CD14-positive monocyte (primary cell): Measurements from ENCODE around the gene B3GNT7. TPM values are rescaled to one million over a fixed set of nuclear protein-coding genes. Genes with fewer than 3 reads are reported as not detected.

ENCODE experiments used
- DNase-seq, 3 donors: peaks; one replicate each; pipeline ENCODE4 v3.0.0-alpha.2; 2011 to 2022
- H2AFZ ChIP-seq: 2 replicates; pipeline ENCODE4 v1.6.0; 2012; ENCODE audit warnings: mild to moderate bottlenecking, low read depth, low read length, inconsistent platforms; ENCODE audit not compliant: insufficient read depth, poor library complexity, severe bottlenecking
- H3K27ac ChIP-seq, 2 donors: 1 replicate in 1 of 2; 2 replicates in 1 of 2; pipeline ENCODE4 v1.5.1; 2012 to 2013; ENCODE audit warnings: low read length in 2 of 2, control low read depth in 1 of 2, inconsistent platforms in 1 of 2, low read depth in 1 of 2, mild to moderate bottlenecking in 1 of 2
- H3K27me3 ChIP-seq, 2 donors: one replicate each; pipeline versions ENCODE4 v1.6.0 to v1.6.1; 2011 to 2013; ENCODE audit warnings: low read length in 2 of 2; ENCODE audit not compliant: control insufficient read depth in 2 of 2, insufficient read depth in 2 of 2
- H3K36me3 ChIP-seq, 2 donors: replicated peaks in 1 of 2; 1 replicate in 1 of 2; 2 replicates in 1 of 2; pipeline versions ENCODE4 v1.5.1 to v1.6.1; 2012 to 2013; ENCODE audit warnings: low read length in 2 of 2, control low read depth in 1 of 2, inconsistent platforms in 1 of 2, mild to moderate bottlenecking in 1 of 2; ENCODE audit not compliant: insufficient read depth in 2 of 2, control insufficient read depth in 1 of 2
- H3K4me1 ChIP-seq, 2 donors: 1 replicate in 1 of 2; 2 replicates in 1 of 2; pipeline versions ENCODE4 v1.5.1 to v1.6.1; 2012 to 2013; ENCODE audit warnings: low read length in 2 of 2, control low read depth in 1 of 2, inconsistent platforms in 1 of 2, mild to moderate bottlenecking in 1 of 2, moderate library complexity in 1 of 2; ENCODE audit not compliant: insufficient read depth in 2 of 2, control insufficient read depth in 1 of 2
- H3K4me2 ChIP-seq: replicated peaks from 2 replicates; pipeline ENCODE3; 2012; ENCODE audit warnings: low read length, moderate library complexity, mild to moderate bottlenecking; ENCODE audit not compliant: poor library complexity, severe bottlenecking; ENCODE audit errors: extremely low read depth
- H3K4me3 ChIP-seq, 3 experiments: fragments of 200-600 bp in 1 of 3; sonication (generic) in 1 of 3; replicated peaks in 1 of 3; 1 replicate in 2 of 3; 2 replicates in 1 of 3; pipeline ENCODE4 v1.5.1; 2011 to 2013; ENCODE audit warnings: low read length in 3 of 3, mild to moderate bottlenecking in 3 of 3, control low read depth in 2 of 3, low read depth in 2 of 3, inconsistent platforms in 1 of 3, moderate library complexity in 1 of 3
- H3K79me2 ChIP-seq: 2 replicates; pipeline ENCODE4 v1.6.0; 2012; ENCODE audit warnings: mild to moderate bottlenecking, control low read depth, inconsistent platforms, low read length, moderate library complexity; ENCODE audit not compliant: insufficient read depth
- H3K9ac ChIP-seq: 2 replicates; pipeline ENCODE4 v1.6.0; 2017; ENCODE audit warnings: low read length, mild to moderate bottlenecking; ENCODE audit not compliant: insufficient read depth, poor library complexity, severe bottlenecking
- H3K9me3 ChIP-seq, 2 donors: replicated peaks in 1 of 2; 1 replicate in 1 of 2; 2 replicates in 1 of 2; pipeline versions ENCODE4 v1.5.1 to v1.6.1; 2012 to 2013; ENCODE audit warnings: low read length in 2 of 2, control low read depth in 1 of 2; ENCODE audit not compliant: control insufficient read depth in 1 of 2, insufficient read depth in 1 of 2
- H4K20me1 ChIP-seq: 2 replicates; pipeline ENCODE4 v1.6.0; 2012; ENCODE audit warnings: mild to moderate bottlenecking, low read length, control low read depth, moderate library complexity; ENCODE audit not compliant: insufficient read depth
- H3K27ac Mint-ChIP-seq, 7 donors: one replicate each; pipeline ENCODE4 v1.8.0; 2020; ENCODE audit warnings: mild to moderate bottlenecking in 7 of 7, mixed read lengths in 7 of 7, moderate library complexity in 6 of 7, inconsistent platforms in 2 of 7
- H3K27me3 Mint-ChIP-seq, 3 donors: one replicate each; pipeline ENCODE4 v1.8.0; 2021 to 2022; ENCODE audit warnings: low read depth in 3 of 3, mild to moderate bottlenecking in 3 of 3, mixed read lengths in 3 of 3, moderate library complexity in 3 of 3, inconsistent platforms in 1 of 3
- H3K36me3 Mint-ChIP-seq, 2 donors: one replicate each; pipeline ENCODE4 v1.8.0; 2020; ENCODE audit warnings: mixed read lengths in 2 of 2, inconsistent platforms in 1 of 2, mild to moderate bottlenecking in 1 of 2
- H3K4me1 Mint-ChIP-seq: one replicate; pipeline ENCODE4 v1.8.0; 2020; ENCODE audit warnings: mild to moderate bottlenecking, mixed read lengths
- H3K4me3 Mint-ChIP-seq, 2 donors: one replicate each; pipeline ENCODE4 v1.8.0; 2020; ENCODE audit warnings: mild to moderate bottlenecking in 2 of 2, mixed read lengths in 2 of 2, moderate library complexity in 1 of 2
- H3K9me3 Mint-ChIP-seq, 7 donors: one replicate each; pipeline ENCODE4 v1.8.0; 2020 to 2022; ENCODE audit warnings: mixed read lengths in 7 of 7, mild to moderate bottlenecking in 6 of 7, moderate library complexity in 6 of 7, inconsistent platforms in 2 of 7
- WGBS: methylation state at CpG from one replicate; pipeline ENCODE4 v1.1.5; 2013; ENCODE audit warnings: missing lambda C conversion rate; ENCODE audit not compliant: insufficient coverage; 5-methylcytosine and 5-hydroxymethylcytosine counted together
- intact Hi-C, 2 donors: fragments of 100-400 bp; cut with micrococcal nuclease; formaldehyde crosslinking; loops; one replicate each; pipeline versions ENCODE4 v1.15.0 to v1.15.1; 2023
- polyA plus RNA-seq, 3 donors: library from polyadenylated mRNA; depleted of rRNA in 1 of 3; unstranded in 2 of 3; stranded (reverse) in 1 of 3; fragments of 300-500 nt in 2 of 3; fragments of >200 nt in 1 of 3; fragmentation: Illumina TruSeq in 2 of 3; gene quantifications; 1 replicate in 2 of 3; 2 replicates in 1 of 3; pipeline ENCODE4 v1.2.3, GENCODE V29; 2012 to 2021
- TF ChIP-seq, protein P1 (sequence below): fragments of 200-600 bp; IDR thresholded peaks from one replicate; pipeline ENCODE4 v1.8.0; 2022; ENCODE audit warnings: antibody characterized with exemption, mild to moderate bottlenecking

The B3GNT7 gene
- polyA plus RNA-seq, 3 donors, result 0.05 TPM; not detected in 2

GRCh38 chr2:231360401-231360800, 35.1 kb upstream of the B3GNT7 start:
- H3K27ac Mint-ChIP-seq, result no peak overlapping the region

GRCh38 chr2:231360881-231361371, 34.6 kb upstream of the B3GNT7 start:
- H4K20me1 ChIP-seq, result no peaks in the 10 kb centered on the region
- H3K27me3 Mint-ChIP-seq, result peaks cover 0 to 3% (median 0%) of the 10 kb centered on the region in 3 donors
- peaks cover 37% of the 10 kb centered on the region for H3K4me1 Mint-ChIP-seq
- 95% methylated on average over 10 of the region's 13 CpGs for WGBS
- H3K4me3 Mint-ChIP-seq, result no peak overlapping the region
- H3K9me3 Mint-ChIP-seq, result peaks cover 0 to 7% (median 3%) of the 10 kb centered on the region in 7 donors
- H3K4me1 ChIP-seq, result peaks cover 34 to 37% of the 10 kb centered on the region in 2 donors
- TF ChIP-seq, protein P1, sequence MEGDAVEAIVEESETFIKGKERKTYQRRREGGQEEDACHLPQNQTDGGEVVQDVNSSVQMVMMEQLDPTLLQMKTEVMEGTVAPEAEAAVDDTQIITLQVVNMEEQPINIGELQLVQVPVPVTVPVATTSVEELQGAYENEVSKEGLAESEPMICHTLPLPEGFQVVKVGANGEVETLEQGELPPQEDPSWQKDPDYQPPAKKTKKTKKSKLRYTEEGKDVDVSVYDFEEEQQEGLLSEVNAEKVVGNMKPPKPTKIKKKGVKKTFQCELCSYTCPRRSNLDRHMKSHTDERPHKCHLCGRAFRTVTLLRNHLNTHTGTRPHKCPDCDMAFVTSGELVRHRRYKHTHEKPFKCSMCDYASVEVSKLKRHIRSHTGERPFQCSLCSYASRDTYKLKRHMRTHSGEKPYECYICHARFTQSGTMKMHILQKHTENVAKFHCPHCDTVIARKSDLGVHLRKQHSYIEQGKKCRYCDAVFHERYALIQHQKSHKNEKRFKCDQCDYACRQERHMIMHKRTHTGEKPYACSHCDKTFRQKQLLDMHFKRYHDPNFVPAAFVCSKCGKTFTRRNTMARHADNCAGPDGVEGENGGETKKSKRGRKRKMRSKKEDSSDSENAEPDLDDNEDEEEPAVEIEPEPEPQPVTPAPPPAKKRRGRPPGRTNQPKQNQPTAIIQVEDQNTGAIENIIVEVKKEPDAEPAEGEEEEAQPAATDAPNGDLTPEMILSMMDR, result no peak
- no peaks in the 10 kb centered on the region for H3K79me2 ChIP-seq
- H3K27ac ChIP-seq, result no peak overlapping the region
- no peaks in the 10 kb centered on the region for H3K27me3 ChIP-seq
- intact Hi-C loops, result no loop called here
- H3K27ac Mint-ChIP-seq, result peak overlapping the region in 4 of 7 donors; percentile 28 to 76 (median 56)
- H3K9me3 ChIP-seq, result peaks cover 0 to 5% of the 10 kb centered on the region in 2 donors
- no peaks in the 10 kb centered on the region for H3K36me3 Mint-ChIP-seq
- no peak overlapping the region for H3K4me3 ChIP-seq
- no peaks in the 10 kb centered on the region for H3K36me3 ChIP-seq
- no peak overlapping the region for H3K4me2 ChIP-seq
- peak; percentile 37 to 58 (median 52) for DNase-seq
- no peak overlapping the region for H3K9ac ChIP-seq
- no peak overlapping the region for H2AFZ ChIP-seq

More at GRCh38 chr2:231360401-231360800, 35.1 kb upstream of the B3GNT7 start:
- H4K20me1 ChIP-seq, result no peaks in the 10 kb centered on the region
- H3K4me1 Mint-ChIP-seq, result peaks cover 36% of the 10 kb centered on the region
- H3K27me3 ChIP-seq, result no peaks in the 10 kb centered on the region
- no peak overlapping the region for H3K9ac ChIP-seq
- H3K27me3 Mint-ChIP-seq, result peaks cover 0 to 3% (median 0%) of the 10 kb centered on the region in 3 donors
- peaks cover 0 to 7% (median 3%) of the 10 kb centered on the region in 7 donors for H3K9me3 Mint-ChIP-seq
- H3K36me3 Mint-ChIP-seq, result no peaks in the 10 kb centered on the region
- no peak overlapping the region for H3K4me2 ChIP-seq
- H3K4me3 Mint-ChIP-seq, result no peak overlapping the region
- TF ChIP-seq, protein P1, result no peak
- no peak overlapping the region for H2AFZ ChIP-seq
- intact Hi-C loops, result no loop called here
- WGBS, result 90% methylated on average over 10 of the region's 11 CpGs
- H3K36me3 ChIP-seq, result no peaks in the 10 kb centered on the region
- H3K27ac ChIP-seq, result no peak overlapping the region
- no peak overlapping the region for H3K4me3 ChIP-seq
- peaks cover 0 to 5% of the 10 kb centered on the region in 2 donors for H3K9me3 ChIP-seq
- DNase-seq, result no peak
- no peaks in the 10 kb centered on the region for H3K79me2 ChIP-seq
- H3K4me1 ChIP-seq, result peaks cover 34 to 37% of the 10 kb centered on the region in 2 donors
